ENCODE results near the gene CTSA. TPM values are rescaled to one million over a fixed set of nuclear protein-coding genes. Genes with fewer than 3 reads are reported as not detected.

CTSA gene
- total and polyA plus RNA-seq, 2 experiments from 2014 or later, result 176 to 321 TPM

- no peak overlapping the region; the same call in 1 of the 2 replicates for H3K9ac ChIP-seq
- 0 out of 2 replicates have a peak, but pooled peaks cover 4% of the 10 kb centered on the region for H3K36me3 ChIP-seq (ENCODE audit: low read depth)
- peak overlapping the region; percentile 50 for H3K27ac ChIP-seq
- 25 to 28% methylated on average over 11 to 13 of the region's 13 CpGs for WGBS, 2 experiments (ENCODE audit: low coverage in 1 of 2, low lambda C conversion rate in 2 of 2, missing lambda C conversion rate in 2 of 2)
- H3F3A ChIP-seq (ENCODE audit: insufficient read depth), result peaks cover 5% of the 10 kb centered on the region; the same call in 1 of the 2 replicates
- in situ Hi-C loops (cut with MboI), result no loop called here
- peak overlapping the region; percentile 13 for H3K4me2 ChIP-seq (ENCODE audit: unreplicated experiment)
- no peaks in the 10 kb centered on the region for H3K9me3 ChIP-seq (ENCODE audit: low read depth)
- no peaks in the 10 kb centered on the region for H4K20me1 ChIP-seq (ENCODE audit: insufficient read depth)
- TF ChIP-seq EZH2 (IDR thresholded peaks at IDR 0.05; ENCODE audit: insufficient read depth, poor library complexity, severe bottlenecking) (no peak), EZH2phosphoT487 (IDR thresholded peaks at IDR 0.05; ENCODE audit: insufficient read depth, low read depth) (no peak)
- peak; percentile 78 for DNase-seq
- peak overlapping the region; percentile 32; the same call in 1 of the 2 replicates for H2AFZ ChIP-seq
- no peaks in the 10 kb centered on the region for H3K9me2 ChIP-seq (ENCODE audit: insufficient read depth)
- peaks cover 16% of the 10 kb centered on the region for H3K4me1 ChIP-seq (ENCODE audit: insufficient read depth)
- H3K79me2 ChIP-seq (ENCODE audit: insufficient read depth), result peaks cover 19% of the 10 kb centered on the region
- H3K4me3 ChIP-seq, result no peak overlapping the region
- H3K27me3 ChIP-seq (replicated peaks; ENCODE audit: insufficient read depth), result no peaks in the 10 kb centered on the region
Observed at GRCh38 chr20:45878076-45878761, 12.9 kb upstream of the CTSA start.

- peak within 1 kb of the TSS; percentile 99 for H3K4me2 ChIP-seq (ENCODE audit: unreplicated experiment)
- H4K20me1 ChIP-seq (ENCODE audit: insufficient read depth), result peaks cover 3% of the 10 kb centered on the region; the same call in 1 of the 2 replicates
- H3K27ac ChIP-seq, result peak within 1 kb of the TSS; percentile 67
- peak within 1 kb of the TSS; percentile 97 for H3K9ac ChIP-seq
- H3K79me2 ChIP-seq (ENCODE audit: insufficient read depth), result peaks cover 19% of the 10 kb centered on the region
- peak within 1 kb of the TSS; percentile 85 for H2AFZ ChIP-seq
- H3F3A ChIP-seq (ENCODE audit: insufficient read depth), result peaks cover 16% of the 10 kb centered on the region
- no peaks in the 10 kb centered on the region for H3K27me3 ChIP-seq (replicated peaks; ENCODE audit: insufficient read depth)
- TF ChIP-seq EZH2 (IDR thresholded peaks at IDR 0.05; ENCODE audit: insufficient read depth, poor library complexity, severe bottlenecking), result no peak
- TF ChIP-seq EZH2phosphoT487 (IDR thresholded peaks at IDR 0.05; ENCODE audit: insufficient read depth, low read depth), result no peak
- DNase-seq, result peak; percentile 99
- H3K36me3 ChIP-seq (ENCODE audit: low read depth), result 0 out of 2 replicates have a peak, but pooled peaks cover 4% of the 10 kb centered on the region
- in situ Hi-C loops (cut with MboI), result no loop called here
- peak within 1 kb of the TSS; percentile 99 for H3K4me3 ChIP-seq
- H3K4me1 ChIP-seq (ENCODE audit: insufficient read depth), result peaks cover 27% of the 10 kb centered on the region
- 1 to 2% methylated on average over 23 of the region's 23 CpGs for WGBS, 2 experiments (ENCODE audit: low coverage in 1 of 2, low lambda C conversion rate in 2 of 2, missing lambda C conversion rate in 2 of 2)
- H3K9me3 ChIP-seq (ENCODE audit: low read depth), result no peaks in the 10 kb centered on the region
- no peaks in the 10 kb centered on the region for H3K9me2 ChIP-seq (ENCODE audit: insufficient read depth)
Observed at GRCh38 chr20:45880988-45881788, 9.9 kb upstream of the CTSA start, which contains the start of gene ZSWIM1. Gene ZSWIM1 (plus strand): TSS chr20:45881227. CDS start chr20:45882593, 1,366 bp downstream.

DNA sequence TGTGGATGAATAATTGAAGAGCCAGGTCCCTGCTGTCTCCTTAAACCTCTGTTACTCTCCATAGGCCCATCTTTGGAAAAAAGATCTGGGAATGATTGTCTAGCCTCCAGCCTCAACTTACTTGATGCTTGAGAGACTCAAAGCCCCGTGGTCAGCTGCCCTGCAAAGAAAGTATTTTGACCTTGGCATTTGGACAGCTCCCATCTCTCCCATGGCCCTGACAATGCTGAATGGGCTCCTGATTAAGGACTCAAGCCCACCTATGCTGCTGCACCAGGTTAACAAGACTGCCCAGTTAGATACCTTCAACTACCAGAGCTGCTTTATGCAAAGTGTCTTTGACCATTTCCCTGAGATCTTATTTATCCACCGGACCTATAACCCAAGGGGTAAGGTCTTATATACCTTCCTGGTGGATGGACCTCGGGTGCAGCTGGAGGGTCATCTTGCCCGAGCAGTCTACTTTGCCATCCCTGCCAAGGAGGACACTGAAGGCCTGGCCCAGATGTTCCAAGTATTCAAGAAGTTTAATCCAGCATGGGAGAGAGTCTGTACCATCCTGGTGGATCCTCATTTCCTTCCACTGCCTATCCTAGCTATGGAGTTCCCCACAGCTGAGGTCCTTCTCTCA is 8.6 kb upstream of the CTSA start:
- Histone ChIP-seq H3K9me3 (ENCODE audit: low read depth) (no peaks in the 10 kb centered on the region), H3K79me2 (ENCODE audit: insufficient read depth) (peaks cover 19% of the 10 kb centered on the region), H3K27me3 (replicated peaks; ENCODE audit: insufficient read depth) (no peaks in the 10 kb centered on the region), H3K36me3 (ENCODE audit: low read depth) (0 out of 2 replicates have a peak, but pooled peaks cover 4% of the 10 kb centered on the region), H3K9me2 (ENCODE audit: insufficient read depth) (no peaks in the 10 kb centered on the region), H2AFZ (no peak overlapping the region), H3K9ac (no peak overlapping the region), H3K4me1 (ENCODE audit: insufficient read depth) (peaks cover 27% of the 10 kb centered on the region), H3K4me2 (ENCODE audit: unreplicated experiment) (no peak overlapping the region), H3K4me3 (no peak overlapping the region), H3F3A (ENCODE audit: insufficient read depth) (peaks cover 16% of the 10 kb centered on the region), H4K20me1 (ENCODE audit: insufficient read depth) (peaks cover 3% of the 10 kb centered on the region; the same call in 1 of the 2 replicates), H3K27ac (no peak overlapping the region)
- in situ Hi-C loops (cut with MboI), result no loop called here
- DNase-seq, result no peak
- TF ChIP-seq EZH2phosphoT487 (IDR thresholded peaks at IDR 0.05; ENCODE audit: insufficient read depth, low read depth), result no peak
- no peak for TF ChIP-seq EZH2 (IDR thresholded peaks at IDR 0.05; ENCODE audit: insufficient read depth, poor library complexity, severe bottlenecking)
- 94 to 98% methylated on average over 4 of the region's 4 CpGs for WGBS, 2 experiments (ENCODE audit: low coverage in 1 of 2, low lambda C conversion rate in 2 of 2, missing lambda C conversion rate in 2 of 2)

DNA sequence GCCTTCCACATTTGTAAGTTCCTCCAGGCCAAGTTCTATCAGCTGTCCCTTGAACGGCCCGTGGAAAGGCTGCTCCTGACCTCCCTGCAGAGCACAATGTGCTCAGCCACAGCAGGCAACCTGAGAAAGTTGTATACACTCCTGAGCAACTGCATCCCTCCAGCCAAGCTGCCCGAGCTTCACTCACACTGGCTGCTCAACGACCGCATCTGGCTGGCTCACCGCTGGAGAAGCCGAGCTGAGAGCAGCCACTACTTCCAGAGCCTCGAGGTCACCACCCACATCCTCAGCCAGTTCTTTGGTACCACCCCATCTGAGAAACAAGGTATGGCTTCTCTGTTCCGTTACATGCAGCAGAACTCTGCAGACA is 8.1 kb upstream of the CTSA start:
- Histone ChIP-seq H4K20me1 (ENCODE audit: insufficient read depth) (peaks cover 3% of the 10 kb centered on the region; the same call in 1 of the 2 replicates), H3K9ac (no peak overlapping the region), H3K4me3 (no peak overlapping the region), H3K27me3 (replicated peaks; ENCODE audit: insufficient read depth) (no peaks in the 10 kb centered on the region), H2AFZ (no peak overlapping the region), H3K4me2 (ENCODE audit: unreplicated experiment) (no peak overlapping the region), H3K36me3 (ENCODE audit: low read depth) (0 out of 2 replicates have a peak, but pooled peaks cover 4% of the 10 kb centered on the region), H3K9me2 (ENCODE audit: insufficient read depth) (no peaks in the 10 kb centered on the region), H3F3A (ENCODE audit: insufficient read depth) (peaks cover 16% of the 10 kb centered on the region), H3K9me3 (ENCODE audit: low read depth) (no peaks in the 10 kb centered on the region), H3K79me2 (ENCODE audit: insufficient read depth) (peaks cover 19% of the 10 kb centered on the region), H3K4me1 (ENCODE audit: insufficient read depth) (peaks cover 27% of the 10 kb centered on the region), H3K27ac (no peak overlapping the region)
- 85 to 90% methylated on average over 9 of the region's 9 CpGs for WGBS, 2 experiments (ENCODE audit: low coverage in 1 of 2, low lambda C conversion rate in 2 of 2, missing lambda C conversion rate in 2 of 2)
- in situ Hi-C loops (cut with MboI), result no loop called here
- no peak for DNase-seq
- TF ChIP-seq EZH2phosphoT487 (IDR thresholded peaks at IDR 0.05; ENCODE audit: insufficient read depth, low read depth) (no peak), EZH2 (IDR thresholded peaks at IDR 0.05; ENCODE audit: insufficient read depth, poor library complexity, severe bottlenecking) (no peak)

Data from GM23248 (cell line).